GM21619 (cell line): ENCODE measurements around the gene HNRNPDL.
"Not testable (repeated sequence)": the region's sequence is repeated elsewhere in the genome, so short reads cannot be mapped to it uniquely, and the experiment has no call there.

Experiments used
- ATAC-seq: cut with Tn5 transposase; IDR thresholded peaks from one replicate; pipeline ENCODE4 v1.9.1; 2021; ENCODE audit not compliant: unreplicated experiment

The HNRNPDL gene

GRCh38 chr4:82433791-82434190 lies 3.5 kb upstream of the HNRNPDL start:
- ATAC-seq, result no peak

GRCh38 chr4:82432596-82432995 lies 2.3 kb upstream of the HNRNPDL start:
- ATAC-seq, result no peak

- ATAC-seq, result no peak
Observed at GRCh38 chr4:82431831-82432230, 1.6 kb upstream of the HNRNPDL start.

- no peak for ATAC-seq
Observed at GRCh38 chr4:82430964-82431745, 893 bp upstream of the HNRNPDL start.

- ATAC-seq, result no peak
Observed at GRCh38 chr4:82429728-82430192, 502 bp downstream of the HNRNPDL start.

GRCh38 chr4:82428969-82429727 lies 1.1 kb downstream of the HNRNPDL start:
- peak; percentile 40 for ATAC-seq

GRCh38 chr4:82428526-82428968 lies 1.7 kb downstream of the HNRNPDL start:
- ATAC-seq, result no peak

- ATAC-seq, result no peak
Observed at GRCh38 chr4:82425478-82425877, 4.8 kb downstream of the HNRNPDL start.

GRCh38 chr4:82423245-82424054 lies 6.8 kb downstream of the HNRNPDL start:
- ATAC-seq, result no peak

GRCh38 chr4:82422616-82423015 lies 7.6 kb downstream of the HNRNPDL start:
- no peak for ATAC-seq

- ATAC-seq, result no peak
Observed at GRCh38 chr4:82421796-82422560, 8.3 kb downstream of the HNRNPDL start.

GRCh38 chr4:82419451-82419850 lies 10.8 kb downstream of the HNRNPDL start:
- ATAC-seq, result no peak

GRCh38 chr4:82415922-82416365 lies 14.3 kb downstream of the HNRNPDL start:
- no peak for ATAC-seq

- ATAC-seq, result not testable (repeated sequence)
Observed at GRCh38 chr4:82415061-82415460, 15.2 kb downstream of the HNRNPDL start.

GRCh38 chr4:82403725-82404124 lies 26.5 kb downstream of the HNRNPDL start:
- no peak for ATAC-seq

- ATAC-seq, result no peak
Observed at GRCh38 chr4:82402196-82402775, 28.0 kb downstream of the HNRNPDL start.

GRCh38 chr4:82401600-82401999 lies 28.7 kb downstream of the HNRNPDL start:
- ATAC-seq, result no peak

- no peak for ATAC-seq
Observed at GRCh38 chr4:82398263-82398662, 32.0 kb downstream of the HNRNPDL start.

- no peak for ATAC-seq
Observed at GRCh38 chr4:82397527-82397926, 32.7 kb downstream of the HNRNPDL start.

- ATAC-seq, result no peak
Observed at GRCh38 chr4:82394896-82395295, 35.4 kb downstream of the HNRNPDL start.
